Measurements from ENCODE around the gene MDGA2. TPM values are rescaled to one million over a fixed set of nuclear protein-coding genes. Genes with fewer than 3 reads are reported as not detected.

MDGA2 gene
- total RNA-seq, 1 donor = not detected

DNA sequence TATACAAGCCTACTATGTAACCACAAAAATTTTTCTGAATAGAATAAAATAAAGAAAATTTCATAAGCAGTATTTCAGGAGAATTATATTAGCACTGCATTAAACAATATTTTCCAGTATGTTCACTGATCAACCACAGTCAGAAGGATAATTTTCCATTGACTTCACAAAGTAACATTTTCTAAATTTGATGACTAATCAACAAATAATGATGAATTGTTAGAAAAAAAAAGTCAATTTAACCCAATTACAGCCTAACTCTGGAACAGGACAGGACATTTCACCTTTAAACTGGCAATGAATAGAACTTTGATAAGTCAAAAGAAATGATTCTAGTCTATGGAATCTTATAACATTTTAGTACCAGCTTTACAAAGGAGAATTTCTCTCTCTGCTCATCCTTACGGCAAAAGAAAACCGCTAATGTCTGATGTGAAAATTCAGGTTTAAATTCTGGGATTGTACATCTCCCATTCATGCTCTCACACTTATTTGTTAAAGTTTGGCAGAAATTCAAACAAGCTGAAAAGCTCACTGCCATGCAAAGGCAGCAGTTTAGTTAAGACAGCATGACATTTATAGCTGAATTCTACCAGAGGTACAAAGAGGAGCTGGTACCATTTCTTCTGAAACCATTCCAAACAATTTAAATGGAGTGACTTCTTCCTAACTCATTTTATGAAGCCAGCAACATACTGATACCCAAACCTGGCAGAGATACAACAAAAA is 84.5 kb downstream of the MDGA2 start:
- H3K4me3 ChIP-seq (ENCODE audit: low read depth, low read length) = no peak overlapping the region
- TF ChIP-seq, protein P1, sequence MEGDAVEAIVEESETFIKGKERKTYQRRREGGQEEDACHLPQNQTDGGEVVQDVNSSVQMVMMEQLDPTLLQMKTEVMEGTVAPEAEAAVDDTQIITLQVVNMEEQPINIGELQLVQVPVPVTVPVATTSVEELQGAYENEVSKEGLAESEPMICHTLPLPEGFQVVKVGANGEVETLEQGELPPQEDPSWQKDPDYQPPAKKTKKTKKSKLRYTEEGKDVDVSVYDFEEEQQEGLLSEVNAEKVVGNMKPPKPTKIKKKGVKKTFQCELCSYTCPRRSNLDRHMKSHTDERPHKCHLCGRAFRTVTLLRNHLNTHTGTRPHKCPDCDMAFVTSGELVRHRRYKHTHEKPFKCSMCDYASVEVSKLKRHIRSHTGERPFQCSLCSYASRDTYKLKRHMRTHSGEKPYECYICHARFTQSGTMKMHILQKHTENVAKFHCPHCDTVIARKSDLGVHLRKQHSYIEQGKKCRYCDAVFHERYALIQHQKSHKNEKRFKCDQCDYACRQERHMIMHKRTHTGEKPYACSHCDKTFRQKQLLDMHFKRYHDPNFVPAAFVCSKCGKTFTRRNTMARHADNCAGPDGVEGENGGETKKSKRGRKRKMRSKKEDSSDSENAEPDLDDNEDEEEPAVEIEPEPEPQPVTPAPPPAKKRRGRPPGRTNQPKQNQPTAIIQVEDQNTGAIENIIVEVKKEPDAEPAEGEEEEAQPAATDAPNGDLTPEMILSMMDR (IDR thresholded peaks at IDR 0.05; ENCODE audit: insufficient read depth, low read depth, low read length) = no peak
- DNase-seq (ENCODE audit: low read depth) = no peak

DNA sequence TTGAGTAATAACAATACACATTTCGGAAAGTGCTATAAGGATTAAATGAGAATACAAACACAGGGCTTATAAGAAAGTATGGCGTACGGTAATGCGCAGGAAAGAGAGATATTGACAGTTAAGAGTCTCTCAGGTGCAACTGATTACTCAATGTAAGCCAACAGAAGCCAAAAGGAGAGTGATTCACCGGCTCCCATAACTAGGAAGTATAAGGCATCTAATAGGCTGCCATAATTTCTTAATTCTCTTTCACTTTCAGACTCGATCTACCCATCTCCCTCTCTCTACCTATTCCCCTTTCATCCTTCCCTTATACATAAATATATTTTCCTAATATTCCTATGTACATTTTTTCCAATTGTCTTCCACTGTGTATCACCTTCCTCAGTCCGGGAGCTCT is 90.0 kb downstream of the MDGA2 start:
- no peak for DNase-seq (ENCODE audit: low read depth)
- H3K4me3 ChIP-seq (ENCODE audit: low read depth, low read length) = no peak overlapping the region
- TF ChIP-seq, protein P1 (IDR thresholded peaks at IDR 0.05; ENCODE audit: insufficient read depth, low read depth, low read length) = no peak

- DNase-seq (ENCODE audit: low read depth) = no peak
- TF ChIP-seq, protein P1 (IDR thresholded peaks at IDR 0.05; ENCODE audit: insufficient read depth, low read depth, low read length) = no peak
- no peak overlapping the region for H3K4me3 ChIP-seq (ENCODE audit: low read depth, low read length)
Measured at GRCh38 chr14:47567273-47567672, 108.1 kb downstream of the MDGA2 start.

DNA sequence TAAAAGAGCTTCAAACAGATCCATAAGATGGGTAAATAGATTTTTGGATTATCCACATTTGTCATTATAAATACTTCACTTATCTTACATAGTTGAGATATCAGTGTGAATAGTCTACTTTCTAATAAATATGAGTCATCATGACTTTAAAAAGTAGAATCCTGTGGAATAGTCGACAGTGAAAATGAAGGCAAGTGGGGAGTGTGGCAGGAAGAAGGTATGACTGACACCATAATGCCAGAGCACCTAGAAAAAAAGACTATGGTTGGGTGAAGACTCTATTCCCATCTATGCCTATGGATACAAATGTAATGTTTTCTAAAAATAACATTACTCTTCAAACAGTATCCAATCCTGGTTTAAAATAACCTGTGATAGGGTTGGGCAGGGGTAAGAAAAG is 117.5 kb downstream of the MDGA2 start:
- H3K4me3 ChIP-seq (ENCODE audit: low read depth, low read length) = no peak overlapping the region
- DNase-seq (ENCODE audit: low read depth) = no peak
- TF ChIP-seq, protein P1 (IDR thresholded peaks at IDR 0.05; ENCODE audit: insufficient read depth, low read depth, low read length) = no peak

DNA sequence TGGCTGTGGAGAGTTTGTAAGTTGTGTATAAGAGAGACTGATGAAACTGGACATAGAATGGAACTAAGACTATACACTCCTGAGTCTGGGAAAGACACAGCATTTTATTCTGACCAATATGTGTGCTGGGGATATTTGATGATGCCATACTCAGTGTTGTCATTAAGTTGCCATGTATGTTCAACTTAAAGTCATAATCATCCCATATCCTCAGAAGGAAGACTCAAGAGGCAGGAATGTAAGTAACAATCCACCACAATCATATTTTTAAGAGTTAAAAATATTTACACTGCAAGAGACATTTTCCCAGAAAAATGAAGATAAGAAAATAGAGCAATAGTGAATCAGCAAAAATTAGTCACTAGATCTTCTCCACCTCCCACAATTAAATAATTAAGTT is 120.1 kb downstream of the MDGA2 start:
- DNase-seq (ENCODE audit: low read depth) = no peak
- H3K4me3 ChIP-seq (ENCODE audit: low read depth, low read length) = no peak overlapping the region

GRCh38 chr14:47549886-47550285 is 125.5 kb downstream of the MDGA2 start:
- TF ChIP-seq, protein P1 (IDR thresholded peaks at IDR 0.05; ENCODE audit: insufficient read depth, low read depth, low read length) = no peak
- no peak overlapping the region for H3K4me3 ChIP-seq (ENCODE audit: low read depth, low read length)
- DNase-seq (ENCODE audit: low read depth) = no peak

More for the DNA sequence above, 120.1 kb downstream of the MDGA2 start:
- TF ChIP-seq, protein P1 (IDR thresholded peaks at IDR 0.05; ENCODE audit: insufficient read depth, low read depth, low read length) = no peak

DNA sequence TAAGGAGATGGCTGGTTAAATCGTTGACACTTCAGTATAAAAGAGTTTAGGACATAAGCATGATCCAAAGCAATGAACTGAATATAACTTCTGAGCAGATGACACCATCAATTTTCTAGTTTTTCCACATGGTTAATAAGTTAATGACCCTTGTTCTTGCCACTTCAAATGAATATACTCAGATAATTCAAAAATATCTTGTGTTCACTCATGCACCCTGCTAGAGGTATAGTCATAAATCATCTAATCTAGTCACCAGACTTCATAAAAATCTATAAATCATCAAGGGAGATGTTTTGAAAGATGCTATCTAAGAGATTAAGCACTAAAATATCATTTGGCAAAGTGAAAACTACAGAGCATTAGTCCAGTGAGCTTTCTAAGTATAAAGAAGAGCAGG is 131.9 kb downstream of the MDGA2 start:
- TF ChIP-seq, protein P1 (IDR thresholded peaks at IDR 0.05; ENCODE audit: insufficient read depth, low read depth, low read length) = no peak
- DNase-seq (ENCODE audit: low read depth) = no peak

More for the DNA sequence above, 131.9 kb downstream of the MDGA2 start:
- H3K4me3 ChIP-seq (ENCODE audit: low read depth, low read length) = no peak overlapping the region
